Fibroblast of lung (primary cell): Measurements from ENCODE around the gene NECAP2.

Source experiments
- EZH2 ChIP-seq: IDR thresholded peaks from 2 replicates; pipeline ENCODE4 v1.5.1; 2012; ENCODE audit warnings: low read length, control low read depth, mild to moderate bottlenecking; ENCODE audit errors: missing control alignments
- TF ChIP-seq, protein P1 (sequence below), 2 donors: IDR thresholded peaks in 1 of 2; conservative IDR thresholded peaks in 1 of 2; 1 replicate in 1 of 2; 2 replicates in 1 of 2; pipeline ENCODE4 v1.5.1; 2011 to 2012; ENCODE audit warnings: low read length in 2 of 2, control low read depth in 1 of 2, inconsistent platforms in 1 of 2, low read depth in 1 of 2, mild to moderate bottlenecking in 1 of 2

- TF ChIP-seq, protein P1, sequence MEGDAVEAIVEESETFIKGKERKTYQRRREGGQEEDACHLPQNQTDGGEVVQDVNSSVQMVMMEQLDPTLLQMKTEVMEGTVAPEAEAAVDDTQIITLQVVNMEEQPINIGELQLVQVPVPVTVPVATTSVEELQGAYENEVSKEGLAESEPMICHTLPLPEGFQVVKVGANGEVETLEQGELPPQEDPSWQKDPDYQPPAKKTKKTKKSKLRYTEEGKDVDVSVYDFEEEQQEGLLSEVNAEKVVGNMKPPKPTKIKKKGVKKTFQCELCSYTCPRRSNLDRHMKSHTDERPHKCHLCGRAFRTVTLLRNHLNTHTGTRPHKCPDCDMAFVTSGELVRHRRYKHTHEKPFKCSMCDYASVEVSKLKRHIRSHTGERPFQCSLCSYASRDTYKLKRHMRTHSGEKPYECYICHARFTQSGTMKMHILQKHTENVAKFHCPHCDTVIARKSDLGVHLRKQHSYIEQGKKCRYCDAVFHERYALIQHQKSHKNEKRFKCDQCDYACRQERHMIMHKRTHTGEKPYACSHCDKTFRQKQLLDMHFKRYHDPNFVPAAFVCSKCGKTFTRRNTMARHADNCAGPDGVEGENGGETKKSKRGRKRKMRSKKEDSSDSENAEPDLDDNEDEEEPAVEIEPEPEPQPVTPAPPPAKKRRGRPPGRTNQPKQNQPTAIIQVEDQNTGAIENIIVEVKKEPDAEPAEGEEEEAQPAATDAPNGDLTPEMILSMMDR (conservative IDR thresholded peaks at IDR 0.05 in 1 of 2, IDR thresholded peaks at IDR 0.05 in 1 of 2; ENCODE audit: low read depth in 1 of 2, low read length in 2 of 2): no peak
- TF ChIP-seq EZH2: no peak
Measured at GRCh38 chr1:16458831-16459230, 18.3 kb downstream of the NECAP2 start.
